Mucosa of stomach (tissue), 1 donor: Measurements from ENCODE around the gene RRAD.
"Not testable (repeated sequence)": the region's sequence is repeated elsewhere in the genome, so short reads cannot be mapped to it uniquely, and the experiment has no call there.

ENCODE experiments used
- H3K27me3 ChIP-seq: one replicate; pipeline ENCODE4 v1.7.0; 2013; ENCODE audit warnings: mild to moderate bottlenecking, low read length; ENCODE audit not compliant: control insufficient read depth, insufficient read depth
- H3K36me3 ChIP-seq: one replicate; pipeline ENCODE4 v1.7.0; 2013; ENCODE audit warnings: low read length; ENCODE audit not compliant: control insufficient read depth, insufficient read depth
- H3K4me1 ChIP-seq: one replicate; pipeline ENCODE4 v1.7.0; 2013; ENCODE audit warnings: mild to moderate bottlenecking, low read length; ENCODE audit not compliant: control insufficient read depth, insufficient read depth
- H3K4me3 ChIP-seq: one replicate; pipeline ENCODE4 v1.7.0; 2013; ENCODE audit warnings: low read length
- H3K9ac ChIP-seq: one replicate; pipeline ENCODE4 v1.7.0; 2013; ENCODE audit warnings: mild to moderate bottlenecking, low read length, moderate library complexity
- H3K9me3 ChIP-seq: one replicate; pipeline ENCODE4 v1.7.0; 2013; ENCODE audit warnings: mild to moderate bottlenecking, low read length, moderate library complexity; ENCODE audit not compliant: control insufficient read depth
- donor health status: Pancreatic carcinoma.

The RRAD gene

DNA sequence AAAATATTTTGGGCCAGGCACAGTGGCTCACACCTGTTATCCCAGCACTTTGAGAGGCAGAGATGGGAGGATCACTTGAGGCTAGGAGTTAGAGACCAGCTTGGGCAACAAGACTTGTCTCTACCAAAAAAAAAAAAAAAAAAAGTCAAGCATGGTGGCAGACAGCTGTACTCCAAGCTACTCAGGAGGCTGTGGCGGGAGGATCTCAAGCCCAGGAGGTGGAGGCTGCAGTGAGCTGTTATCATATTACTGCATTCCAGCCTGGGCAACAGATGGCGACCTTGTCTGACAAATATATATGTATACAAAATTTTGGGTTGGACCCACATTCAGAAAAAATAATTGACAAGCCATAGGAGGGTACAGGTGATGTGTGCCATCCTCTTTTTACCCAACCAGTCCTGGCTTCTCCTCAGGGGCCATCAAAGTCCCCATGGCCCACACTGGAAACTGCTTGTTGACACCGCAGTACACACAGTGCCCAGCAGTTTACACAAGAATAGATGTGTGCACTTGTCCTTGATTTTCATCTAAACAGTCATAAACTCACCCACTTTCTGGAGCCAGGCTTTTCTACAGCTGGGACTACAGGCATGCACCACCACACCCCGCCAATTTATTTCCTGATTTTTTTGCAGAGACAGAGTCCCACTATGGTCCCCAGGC lies 11.7 kb upstream of the RRAD start:
- no peaks in the 10 kb centered on the region for H3K9me3 ChIP-seq
- peaks cover 25% of the 10 kb centered on the region for H3K36me3 ChIP-seq
- peak overlapping the region; percentile 95 for H3K9ac ChIP-seq
- H3K4me1 ChIP-seq = peaks cover 50% of the 10 kb centered on the region
- H3K4me3 ChIP-seq = no peak overlapping the region
- no peaks in the 10 kb centered on the region for H3K27me3 ChIP-seq

DNA sequence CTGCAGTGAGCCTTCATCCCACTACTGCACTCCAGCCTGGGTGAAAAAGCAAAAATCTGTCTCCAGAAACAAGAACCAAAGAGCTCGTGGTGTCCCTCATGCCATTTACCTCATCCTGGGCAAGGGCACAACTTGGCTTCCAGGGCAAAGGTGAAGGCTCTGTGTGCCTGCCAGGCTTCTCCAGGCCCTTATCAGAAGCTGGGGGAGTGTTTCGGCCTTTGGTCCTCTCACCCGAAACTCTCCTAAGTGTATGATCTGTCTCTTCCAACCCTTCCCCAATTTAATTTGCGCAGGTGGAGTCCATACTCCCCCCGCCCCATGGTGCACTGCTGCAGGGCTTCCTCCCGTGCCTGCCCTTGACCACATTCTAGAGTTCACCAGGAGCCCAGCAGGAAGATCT lies 11.1 kb upstream of the RRAD start:
- Histone ChIP-seq H3K4me3 (peak overlapping the region; percentile 20), H3K9me3 (no peaks in the 10 kb centered on the region), H3K4me1 (peaks cover 56% of the 10 kb centered on the region), H3K36me3 (peaks cover 21% of the 10 kb centered on the region), H3K27me3 (no peaks in the 10 kb centered on the region), H3K9ac (peak overlapping the region; percentile 95)

DNA sequence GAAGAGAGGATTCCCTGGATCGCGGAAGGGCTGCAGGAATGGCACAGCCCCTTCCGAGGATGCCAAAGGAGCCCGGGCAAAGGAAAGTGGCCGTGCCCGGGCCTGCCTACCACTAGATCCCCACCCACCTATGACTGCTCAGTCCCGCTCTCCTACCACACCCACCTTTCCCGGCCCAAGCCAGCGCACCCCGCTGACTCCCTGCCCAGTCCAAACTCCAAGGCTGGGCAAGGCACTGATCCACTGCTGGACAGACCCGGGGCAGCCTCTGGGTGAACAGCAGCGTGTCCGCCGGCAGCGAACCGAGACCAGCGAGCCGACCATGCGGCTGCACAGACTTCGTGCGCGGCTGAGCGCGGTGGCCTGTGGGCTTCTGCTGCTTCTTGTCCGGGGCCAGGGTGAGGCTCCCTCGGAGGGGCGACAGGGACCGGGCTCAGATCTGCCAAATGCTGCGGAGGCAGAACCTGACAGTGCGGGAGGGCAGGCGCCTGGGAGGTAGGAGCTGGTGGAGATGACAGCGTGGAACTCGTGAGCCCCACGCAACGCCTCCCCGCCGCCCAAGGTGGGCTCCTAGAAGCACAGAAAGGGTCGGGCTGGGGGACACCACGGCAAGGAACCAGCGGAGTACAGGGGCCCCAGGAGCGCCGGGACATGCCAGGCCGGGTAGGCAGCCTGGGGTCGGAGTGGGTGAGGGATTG lies 10.1 kb upstream of the RRAD start, which contains the start of gene CES2:
Gene CES2, plus strand, starts transcription at position 203 of the 698 bp plus-strand sequence. Its CDS starts 120 bp downstream, at position 323.
- H3K36me3 ChIP-seq = peaks cover 12% of the 10 kb centered on the region
- peak within 1 kb of the TSS; percentile 95 for H3K9ac ChIP-seq
- H3K4me3 ChIP-seq = peak within 1 kb of the TSS; percentile 88
- H3K27me3 ChIP-seq = no peaks in the 10 kb centered on the region
- H3K4me1 ChIP-seq = peaks cover 61% of the 10 kb centered on the region
- H3K9me3 ChIP-seq = no peaks in the 10 kb centered on the region

DNA sequence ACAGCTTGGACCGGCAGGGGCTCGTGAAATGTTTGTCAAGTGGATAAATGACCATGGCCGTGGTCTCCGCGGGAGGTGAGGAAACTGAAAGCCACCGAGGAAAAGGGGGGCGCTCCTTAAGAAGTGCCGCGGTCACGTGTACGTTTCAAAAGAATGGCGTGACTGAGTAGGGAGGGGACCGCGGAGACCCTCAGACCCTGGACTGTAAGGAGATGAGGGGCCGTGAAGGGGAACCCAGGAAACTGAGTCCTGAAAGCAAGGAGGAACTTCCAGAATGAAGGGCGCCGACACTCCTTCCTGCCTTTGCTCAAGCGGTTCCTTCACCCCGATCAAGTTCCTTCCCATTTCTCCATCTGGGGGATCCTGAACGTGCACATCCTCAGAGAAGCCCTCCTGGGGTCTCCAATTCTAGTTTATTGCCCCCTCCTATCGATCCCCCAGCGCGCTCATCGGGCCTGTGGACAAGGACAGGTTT lies 9.5 kb upstream of the RRAD start:
- Histone ChIP-seq H3K9ac (peak overlapping the region; percentile 95), H3K4me1 (peaks cover 67% of the 10 kb centered on the region), H3K4me3 (peak overlapping the region; percentile 88)
- H3K27me3 ChIP-seq, H3K36me3 ChIP-seq, H3K9me3 ChIP-seq: not testable (repeated sequence)

DNA sequence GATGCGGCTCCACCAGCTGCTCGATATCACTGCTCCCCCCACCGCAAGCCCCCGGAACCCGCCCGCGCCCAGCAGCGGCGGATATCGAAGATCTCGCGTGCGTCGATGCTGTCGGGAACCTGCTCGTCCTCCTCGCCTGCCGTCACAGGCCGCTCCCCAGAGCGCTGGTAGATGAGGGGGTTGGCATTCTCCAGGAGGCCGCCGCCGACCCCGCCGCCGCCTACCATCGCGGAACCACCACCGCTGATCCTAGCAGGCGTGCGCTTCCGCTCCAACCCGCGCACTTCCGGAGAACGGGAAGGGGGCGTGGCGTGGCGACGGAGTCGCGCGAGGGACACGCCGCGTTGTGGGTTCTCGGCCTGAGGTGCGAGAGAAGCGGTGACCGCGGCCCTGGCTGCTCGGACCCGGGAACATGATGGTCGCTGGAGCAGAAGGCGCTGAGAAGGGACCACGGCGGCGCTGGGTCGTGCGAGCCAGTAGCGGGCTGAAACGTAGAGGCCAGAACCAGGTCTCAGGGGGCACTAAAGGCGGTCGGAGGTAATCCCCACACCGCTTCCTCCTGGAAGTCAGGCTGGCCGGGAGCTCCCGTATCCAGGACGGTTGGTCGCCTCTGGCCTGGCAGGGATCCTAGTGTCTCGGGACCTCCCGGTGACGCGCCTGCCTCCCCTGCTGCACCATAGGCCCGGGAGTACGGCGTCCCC lies 9.0 kb upstream of the RRAD start, which contains the start of gene CIAO2B:
Gene CIAO2B, minus strand, starts transcription at position 265 of the 701 bp plus-strand sequence. Its CDS starts 38 bp downstream, at position 227.
- peak within 1 kb of the TSS; percentile 88 for H3K4me3 ChIP-seq
- H3K36me3 ChIP-seq = peaks cover 6% of the 10 kb centered on the region
- peaks cover 68% of the 10 kb centered on the region for H3K4me1 ChIP-seq
- peak within 1 kb of the TSS; percentile 95 for H3K9ac ChIP-seq
- H3K9me3 ChIP-seq = no peaks in the 10 kb centered on the region
- H3K27me3 ChIP-seq = no peaks in the 10 kb centered on the region

DNA sequence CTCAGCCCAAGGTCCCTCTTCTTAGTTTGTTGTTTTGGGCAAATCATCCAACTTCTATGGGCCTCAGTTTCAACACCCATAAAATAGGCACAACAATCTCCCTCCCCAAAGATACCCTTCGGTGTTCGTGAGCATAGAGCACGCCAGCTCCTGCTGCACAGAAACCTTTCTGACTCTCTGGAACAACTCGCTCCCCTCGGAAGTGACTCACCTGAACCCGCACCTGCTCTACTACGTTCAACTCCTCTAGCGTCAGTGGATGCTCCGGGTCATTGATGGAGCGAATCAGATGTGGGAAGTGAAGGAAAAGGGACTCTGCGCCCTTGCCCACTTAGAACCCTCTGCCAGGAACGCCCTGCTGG lies 8.4 kb upstream of the RRAD start:
- Histone ChIP-seq H3K36me3 (peaks cover 6% of the 10 kb centered on the region), H3K4me3 (peak overlapping the region; percentile 88), H3K4me1 (peaks cover 68% of the 10 kb centered on the region), H3K9me3 (no peaks in the 10 kb centered on the region), H3K9ac (peak overlapping the region; percentile 95), H3K27me3 (no peaks in the 10 kb centered on the region)

DNA sequence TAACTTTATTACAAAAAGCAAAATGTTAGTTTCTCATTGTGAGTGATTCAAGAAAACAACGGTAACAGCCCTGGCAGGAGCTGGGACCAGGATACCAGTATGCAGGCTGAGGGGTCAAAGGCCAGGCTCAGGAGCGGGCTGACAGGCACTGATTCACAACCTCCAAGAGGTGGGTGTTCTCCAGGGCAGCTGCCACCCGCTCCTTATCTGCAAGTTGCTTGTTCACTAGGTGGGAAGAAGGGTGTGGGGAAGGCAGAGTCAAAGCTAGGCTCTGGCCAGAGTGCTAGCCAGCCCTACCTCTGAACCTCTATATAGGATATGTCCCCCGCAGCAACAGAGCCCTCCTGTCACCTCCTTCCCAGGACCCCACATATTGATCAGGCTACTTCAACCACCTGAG lies 6.7 kb upstream of the RRAD start:
- Histone ChIP-seq H3K4me1 (peaks cover 57% of the 10 kb centered on the region), H3K27me3 (no peaks in the 10 kb centered on the region), H3K9ac (no peak overlapping the region), H3K9me3 (no peaks in the 10 kb centered on the region), H3K36me3 (no peaks in the 10 kb centered on the region), H3K4me3 (no peak overlapping the region)

DNA sequence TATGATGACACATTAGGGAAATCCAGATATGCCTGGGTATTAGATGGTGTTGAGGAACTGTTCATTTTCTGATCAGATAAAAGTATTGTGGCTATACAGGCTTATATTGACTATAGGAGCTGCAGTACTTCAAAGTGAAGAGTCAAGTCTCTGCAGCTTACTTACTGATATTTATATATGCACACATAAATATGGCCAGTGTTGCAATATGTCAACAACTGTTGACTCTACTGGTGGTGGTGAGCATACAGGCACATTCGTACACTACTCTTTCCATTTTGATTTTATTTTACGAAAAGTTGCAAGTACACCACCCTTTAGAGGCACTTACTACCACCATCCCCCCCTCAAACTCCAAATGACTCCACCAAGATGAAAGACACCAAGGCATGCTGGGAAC lies 6.3 kb upstream of the RRAD start:
- Histone ChIP-seq H3K27me3 (peaks cover 2% of the 10 kb centered on the region), H3K4me3 (no peak overlapping the region), H3K36me3 (no peaks in the 10 kb centered on the region), H3K4me1 (peaks cover 53% of the 10 kb centered on the region), H3K9ac (no peak overlapping the region), H3K9me3 (no peaks in the 10 kb centered on the region)

DNA sequence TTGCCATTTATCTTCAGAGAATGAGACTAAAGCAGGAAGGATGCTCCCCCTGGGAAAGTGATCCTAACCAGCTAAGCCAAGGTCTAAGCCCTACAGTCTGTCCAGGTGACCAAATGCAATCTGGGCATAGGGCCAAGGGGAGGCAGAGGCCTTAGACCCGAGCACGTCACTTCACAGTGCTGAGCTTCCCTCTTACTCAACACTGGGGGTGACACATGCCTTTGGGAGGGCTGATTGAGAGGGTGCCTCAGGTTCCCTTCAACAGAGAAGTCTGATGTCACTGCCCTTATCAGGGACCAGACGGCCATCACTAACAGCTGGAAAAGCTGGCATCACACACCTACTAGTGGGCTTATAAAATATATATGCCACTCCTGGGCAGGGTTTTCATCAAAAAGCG lies 4.9 kb upstream of the RRAD start:
- H3K9ac ChIP-seq = no peak overlapping the region
- no peaks in the 10 kb centered on the region for H3K36me3 ChIP-seq
- H3K9me3 ChIP-seq = no peaks in the 10 kb centered on the region
- H3K27me3 ChIP-seq = peaks cover 17% of the 10 kb centered on the region
- no peak overlapping the region for H3K4me3 ChIP-seq
- peaks cover 45% of the 10 kb centered on the region for H3K4me1 ChIP-seq

DNA sequence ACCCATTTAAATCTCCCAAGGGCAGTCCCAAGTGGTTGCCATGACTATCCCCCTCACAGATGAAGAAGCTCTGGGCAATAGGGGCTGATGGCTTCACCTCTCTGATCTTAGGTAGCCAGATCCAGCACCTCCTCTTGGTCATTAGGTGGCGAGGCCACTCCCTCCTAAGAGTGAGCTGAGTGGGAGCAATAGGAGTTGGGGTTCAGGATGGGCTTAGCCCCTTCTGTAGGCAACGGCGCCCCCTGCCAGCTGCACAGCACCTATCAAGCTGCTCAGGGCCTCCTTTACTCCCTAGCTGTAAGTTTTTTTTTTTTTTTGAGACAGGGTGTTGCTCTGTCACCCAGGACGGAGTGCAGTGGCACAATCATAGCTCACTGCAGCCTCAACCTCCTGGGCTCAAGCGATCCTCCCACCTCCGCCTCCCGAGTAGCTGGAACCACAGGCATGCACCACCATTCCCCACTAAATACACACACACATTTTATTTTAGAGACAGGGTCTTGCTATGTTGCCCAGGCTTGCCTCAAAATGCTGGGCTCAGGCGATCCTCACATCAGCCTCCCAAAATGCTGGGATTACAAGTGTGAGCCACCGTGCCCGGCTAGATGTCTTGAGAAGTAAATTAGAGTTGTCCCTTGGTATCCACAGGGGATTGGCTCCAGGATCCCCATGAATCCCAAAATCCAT lies 3.5 kb upstream of the RRAD start:
- Histone ChIP-seq H3K36me3 (no peaks in the 10 kb centered on the region), H3K4me1 (peaks cover 47% of the 10 kb centered on the region), H3K9ac (no peak overlapping the region), H3K27me3 (peaks cover 27% of the 10 kb centered on the region), H3K9me3 (no peaks in the 10 kb centered on the region), H3K4me3 (no peak overlapping the region)

DNA sequence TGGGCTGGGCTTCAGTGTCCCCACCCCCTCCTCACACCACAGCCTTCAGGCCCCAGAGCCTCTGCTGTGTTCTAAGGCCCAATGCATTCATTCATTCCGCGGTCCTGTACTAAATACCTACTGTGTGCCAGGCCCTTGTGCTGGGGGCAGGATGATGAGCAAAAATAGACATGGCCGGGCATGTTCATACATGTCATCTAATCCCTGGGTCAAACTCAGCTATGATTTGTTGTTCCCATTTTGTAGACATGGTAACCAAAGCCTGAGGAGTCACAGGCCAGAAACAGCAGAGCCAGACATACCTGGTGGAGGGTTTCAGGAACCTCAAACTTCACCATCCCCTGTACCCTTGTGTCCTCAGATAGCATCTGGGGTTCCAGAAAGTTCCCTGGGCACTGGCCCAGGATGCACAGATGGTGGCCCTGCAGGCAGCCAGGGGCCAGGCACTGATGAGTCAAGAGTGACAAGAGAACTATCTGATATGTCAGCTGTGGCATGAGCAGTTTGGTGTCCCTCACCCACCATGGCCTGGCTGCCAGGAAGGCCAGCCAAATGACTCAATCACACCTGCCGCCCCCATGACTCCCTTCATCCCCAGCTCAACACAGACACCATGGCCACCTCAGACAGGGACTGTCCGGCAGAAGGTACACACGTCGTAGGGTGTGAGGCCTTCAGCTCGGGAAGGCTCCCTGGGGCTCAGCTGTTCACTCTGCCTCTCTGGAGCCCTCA lies 2.7 kb upstream of the RRAD start:
- Histone ChIP-seq H3K4me1 (peaks cover 44% of the 10 kb centered on the region), H3K9ac (no peak overlapping the region), H3K4me3 (no peak overlapping the region), H3K9me3 (no peaks in the 10 kb centered on the region), H3K27me3 (peaks cover 35% of the 10 kb centered on the region), H3K36me3 (no peaks in the 10 kb centered on the region)
